Measurements from ENCODE around the gene C14orf119.

C14orf119 gene

DNA sequence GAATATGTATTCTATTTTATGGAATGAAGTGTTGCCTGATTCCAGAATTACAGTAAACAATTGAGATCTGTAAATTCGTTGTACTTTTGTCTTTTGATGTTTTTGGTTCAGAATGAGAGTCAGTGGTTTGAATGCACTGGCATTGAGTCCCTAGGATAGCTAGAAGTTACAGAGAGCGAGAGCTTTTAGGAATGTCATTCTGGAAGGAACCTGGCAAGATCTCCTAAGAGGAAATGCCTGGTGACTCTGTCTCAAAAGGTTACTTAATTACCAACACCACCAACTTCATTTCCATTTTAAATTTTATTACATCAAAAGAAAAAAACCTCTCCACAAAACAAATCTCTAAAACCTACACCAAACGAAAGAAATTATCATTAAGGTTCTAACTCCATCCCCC, 29.7 kb downstream of the C14orf119 start:
- DNase-seq (ENCODE audit: low read depth in 1 of 2, low spot score in 1 of 2): no peak

DNA sequence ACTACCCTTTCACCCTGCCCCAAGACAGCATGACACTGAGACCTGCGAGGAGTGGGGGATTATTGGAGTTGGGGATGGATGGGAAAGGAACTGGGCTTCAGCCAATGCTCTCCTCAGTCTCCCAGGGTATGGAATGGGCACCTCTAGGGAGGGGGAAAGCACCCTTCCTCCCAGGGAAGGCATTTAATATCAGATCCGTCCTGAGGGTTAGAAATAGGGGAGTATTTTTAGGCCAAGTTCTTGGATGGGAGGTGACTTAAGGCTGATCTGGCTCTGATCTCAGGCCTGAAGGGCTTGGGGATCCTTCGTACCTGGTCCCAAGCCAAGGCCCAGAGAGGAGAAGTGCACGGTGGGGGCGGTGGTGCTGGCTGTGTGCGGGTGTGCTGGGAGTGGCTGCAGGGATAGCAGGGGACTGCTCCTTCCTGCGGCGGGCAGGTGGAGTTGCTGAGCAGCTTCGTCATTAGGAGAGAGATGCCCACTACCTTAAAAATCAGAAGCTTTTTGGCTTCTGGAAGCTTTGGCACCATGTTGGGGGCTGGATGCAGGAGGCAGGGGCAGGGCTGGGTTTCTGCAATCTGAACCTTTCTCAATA, 30.7 kb downstream of the C14orf119 start:
- no peak for DNase-seq (ENCODE audit: low read depth in 1 of 2, low spot score in 1 of 2)

DNA sequence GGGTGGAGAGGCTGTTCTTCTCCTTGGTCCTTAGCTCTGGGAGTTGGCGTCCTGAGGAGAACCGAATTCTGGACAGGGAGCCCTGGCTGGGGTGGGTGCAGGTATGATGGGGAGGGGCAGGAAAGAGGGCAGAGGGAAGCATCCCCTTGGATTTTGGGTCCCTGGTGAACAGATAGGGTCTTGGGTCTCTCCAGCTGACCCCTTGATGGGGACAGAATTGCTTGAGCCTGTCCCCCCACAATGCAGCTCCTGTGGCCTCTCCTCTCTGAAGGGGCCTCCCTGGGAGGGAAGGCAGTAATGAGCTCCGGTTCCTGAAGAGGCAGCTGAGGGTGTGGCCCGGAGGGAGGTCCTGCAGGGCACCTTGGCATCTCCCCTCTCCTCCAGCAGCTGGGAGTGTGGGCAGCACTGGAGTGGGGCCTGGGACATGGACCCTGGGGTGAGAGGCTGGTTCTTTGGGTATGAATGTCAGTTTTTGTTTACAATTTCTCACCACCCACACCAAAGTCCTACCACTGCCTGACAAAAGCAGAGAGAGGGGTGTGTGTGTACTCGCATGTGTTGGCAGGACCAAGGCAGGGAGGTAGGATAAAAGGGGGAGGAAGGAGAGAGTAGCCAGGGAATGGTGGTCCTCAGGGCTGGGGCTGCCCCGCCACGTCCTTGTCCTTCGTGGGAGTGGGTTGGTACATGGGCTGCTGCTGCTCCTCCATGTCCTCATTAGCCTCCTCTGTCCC, 31.4 kb downstream of the C14orf119 start:
- no peak for DNase-seq (ENCODE audit: low read depth in 1 of 2, low spot score in 1 of 2)

DNA sequence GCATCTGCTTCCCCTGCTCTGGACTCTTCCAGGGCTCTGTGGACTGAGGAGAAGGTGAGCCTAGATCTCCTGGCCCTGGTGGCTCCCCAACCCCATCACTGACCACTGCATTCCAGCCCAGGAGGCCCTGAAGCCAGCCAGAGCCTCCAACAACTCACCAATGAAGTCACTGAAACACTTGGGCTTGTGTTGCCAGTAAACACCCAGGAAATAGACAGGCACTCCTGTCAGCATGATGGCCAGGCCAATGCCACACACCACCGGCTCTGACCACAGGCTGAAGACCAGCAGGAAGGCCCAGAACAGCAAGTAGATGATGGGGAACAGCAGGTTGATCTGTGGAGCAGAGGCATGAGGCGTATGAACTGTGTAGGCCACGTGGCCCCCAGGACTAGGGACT, 32.6 kb downstream of the C14orf119 start:
- DNase-seq (ENCODE audit: low read depth in 1 of 2, low spot score in 1 of 2): no peak

DNA sequence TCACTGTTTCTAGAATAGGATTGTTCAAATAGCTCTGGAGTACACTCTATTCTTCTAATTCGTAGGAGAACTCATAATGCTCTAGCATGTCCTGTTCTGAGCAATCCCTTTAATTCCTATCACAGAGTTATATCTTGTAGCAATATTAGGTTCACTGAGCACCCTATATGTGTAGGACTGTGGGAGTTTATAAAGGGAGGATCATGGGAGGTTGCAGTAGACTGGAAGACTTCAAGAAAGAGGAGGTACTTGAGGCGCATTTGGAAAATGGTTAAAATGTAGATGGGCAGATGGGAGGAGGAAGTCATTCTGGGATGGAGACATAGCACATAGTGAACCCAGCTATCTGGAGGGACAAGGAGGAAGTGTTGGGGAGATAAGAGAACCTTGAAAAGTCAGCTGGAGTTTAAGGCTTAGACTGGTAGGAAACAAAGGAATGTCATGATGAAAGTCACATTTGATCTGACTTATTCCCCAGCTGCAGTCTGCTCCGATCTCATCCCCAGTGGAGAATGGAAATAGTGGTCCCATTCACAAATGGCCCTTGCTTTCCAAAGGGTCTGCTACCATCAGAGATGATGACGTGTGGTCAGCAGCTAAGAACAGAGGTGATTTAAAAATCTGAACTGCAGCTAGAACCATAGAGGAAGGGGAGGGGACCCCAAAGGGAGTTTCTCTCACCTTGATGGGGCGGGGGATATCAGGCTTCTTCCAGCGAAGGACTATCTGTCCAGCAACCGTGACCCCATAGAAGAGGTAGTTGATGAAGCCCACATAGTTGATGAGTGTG, 33.9 kb downstream of the C14orf119 start:
- no peak for DNase-seq (ENCODE audit: low read depth in 1 of 2, low spot score in 1 of 2)

DNA sequence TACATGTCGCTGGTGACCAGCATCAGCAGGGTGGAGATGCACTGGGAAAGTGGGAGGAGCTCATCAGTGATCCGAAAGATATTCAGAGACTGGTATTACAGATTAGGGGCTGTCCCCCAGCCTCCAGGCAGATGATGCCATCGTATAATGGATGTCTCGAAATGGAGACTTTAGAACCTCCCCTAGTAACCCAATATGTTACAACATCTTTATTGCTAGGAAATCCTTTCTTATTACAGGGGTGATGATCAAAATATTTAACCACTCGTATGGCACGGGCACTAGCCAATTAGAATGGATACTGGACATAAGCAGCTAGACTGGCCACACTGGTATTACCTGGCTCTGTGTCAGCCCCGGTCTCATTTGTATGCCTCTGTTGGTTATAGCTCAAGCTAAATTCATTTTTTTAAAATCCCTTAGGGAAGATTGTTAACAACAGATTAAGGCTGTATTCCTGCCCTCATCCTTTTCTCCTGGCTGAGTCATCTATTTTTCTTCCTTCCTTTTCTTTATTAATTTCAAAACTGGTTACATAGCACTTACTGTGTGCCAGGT, 34.5 kb downstream of the C14orf119 start:
- DNase-seq (ENCODE audit: low read depth in 1 of 2, low spot score in 1 of 2): no peak

DNA sequence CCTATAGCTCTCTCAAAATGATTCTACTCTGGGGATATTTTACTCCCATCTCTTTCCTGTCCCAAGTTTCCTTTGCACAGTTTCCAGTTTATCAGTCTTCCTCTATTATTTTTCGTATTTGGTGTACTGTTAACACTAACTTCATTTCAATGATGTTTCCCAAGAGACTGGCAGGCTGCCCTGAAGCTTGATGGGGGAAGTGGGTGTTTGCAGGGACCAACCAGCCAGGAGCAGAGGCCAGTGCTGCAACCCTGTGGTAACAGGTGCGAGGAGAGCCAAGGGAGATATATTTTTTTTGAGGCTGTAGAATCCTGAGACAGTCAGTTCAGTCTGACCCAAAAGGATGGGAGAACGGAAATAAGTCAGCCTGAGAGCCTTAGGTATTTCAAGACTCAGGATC, 35.6 kb downstream of the C14orf119 start:
- DNase-seq (ENCODE audit: low read depth in 1 of 2, low spot score in 1 of 2): no peak

DNA sequence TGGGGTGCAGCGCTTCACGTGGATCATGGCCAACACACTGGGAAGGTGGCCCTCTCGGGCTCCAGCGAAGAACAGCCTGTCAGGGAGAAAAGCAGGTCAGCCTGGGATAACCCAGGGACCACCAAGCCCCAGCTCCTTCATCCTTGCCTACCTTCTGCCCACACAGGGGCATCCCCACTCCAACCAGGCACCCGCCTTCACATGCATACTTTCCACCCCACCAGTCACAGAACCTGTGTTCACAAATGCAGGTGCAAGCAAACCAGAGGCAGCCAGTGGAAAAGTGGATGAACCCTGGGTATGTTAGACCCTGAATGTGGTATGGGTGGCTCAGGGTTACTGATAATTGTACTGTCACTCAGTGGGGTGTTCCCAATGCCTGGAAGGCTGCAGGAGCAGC, 36.2 kb downstream of the C14orf119 start:
- DNase-seq (ENCODE audit: low read depth in 1 of 2, low spot score in 1 of 2): no peak

DNA sequence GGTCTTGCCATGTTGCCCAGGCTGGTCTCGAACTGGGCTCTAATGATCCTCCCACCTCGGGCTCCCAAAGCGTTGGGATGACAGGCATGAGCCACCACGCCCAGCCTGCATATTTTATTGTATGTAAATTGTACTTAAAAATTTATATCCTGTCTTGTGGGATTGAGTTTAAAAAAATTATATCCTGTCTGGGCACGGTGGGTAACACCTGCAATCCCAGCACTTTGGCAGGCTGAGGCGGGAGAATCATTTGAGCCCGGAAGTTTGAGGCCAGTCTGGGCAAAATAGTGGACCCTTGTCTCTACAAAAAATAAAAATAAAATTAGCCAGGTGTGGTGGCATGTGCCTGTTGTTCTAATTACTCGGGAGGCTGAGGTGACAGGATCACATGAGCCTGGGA, 37.7 kb downstream of the C14orf119 start:
- no peak for DNase-seq (ENCODE audit: low read depth in 1 of 2, low spot score in 1 of 2)

DNA sequence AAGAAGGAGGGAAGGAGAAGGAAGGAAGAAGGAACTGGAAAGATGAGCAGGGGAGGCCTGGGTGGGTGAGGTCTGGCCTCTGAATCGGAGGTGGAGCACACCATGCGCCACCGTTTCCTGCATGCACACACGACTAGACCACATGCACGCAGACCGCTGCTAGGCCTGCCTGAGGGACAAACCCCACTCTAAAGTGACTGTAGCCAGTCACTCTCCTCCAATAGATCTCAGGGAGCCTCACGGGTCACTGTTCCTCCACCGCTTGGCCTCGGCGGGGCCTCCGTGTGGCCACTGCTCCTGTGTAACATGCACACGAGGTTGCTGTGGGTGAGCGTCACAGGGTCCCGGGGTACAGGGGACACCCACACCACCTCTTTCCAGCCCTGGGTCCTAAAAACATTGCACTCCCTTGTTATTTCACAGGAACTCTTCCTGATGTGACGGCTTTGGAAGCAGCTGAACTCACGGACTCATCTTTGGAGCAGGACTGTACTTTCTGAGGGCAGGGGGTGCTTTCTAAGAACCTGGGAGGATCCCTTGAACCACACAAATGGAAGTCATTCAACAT, 41.3 kb downstream of the C14orf119 start:
- DNase-seq (ENCODE audit: low read depth in 1 of 2, low spot score in 1 of 2): no peak

DNA sequence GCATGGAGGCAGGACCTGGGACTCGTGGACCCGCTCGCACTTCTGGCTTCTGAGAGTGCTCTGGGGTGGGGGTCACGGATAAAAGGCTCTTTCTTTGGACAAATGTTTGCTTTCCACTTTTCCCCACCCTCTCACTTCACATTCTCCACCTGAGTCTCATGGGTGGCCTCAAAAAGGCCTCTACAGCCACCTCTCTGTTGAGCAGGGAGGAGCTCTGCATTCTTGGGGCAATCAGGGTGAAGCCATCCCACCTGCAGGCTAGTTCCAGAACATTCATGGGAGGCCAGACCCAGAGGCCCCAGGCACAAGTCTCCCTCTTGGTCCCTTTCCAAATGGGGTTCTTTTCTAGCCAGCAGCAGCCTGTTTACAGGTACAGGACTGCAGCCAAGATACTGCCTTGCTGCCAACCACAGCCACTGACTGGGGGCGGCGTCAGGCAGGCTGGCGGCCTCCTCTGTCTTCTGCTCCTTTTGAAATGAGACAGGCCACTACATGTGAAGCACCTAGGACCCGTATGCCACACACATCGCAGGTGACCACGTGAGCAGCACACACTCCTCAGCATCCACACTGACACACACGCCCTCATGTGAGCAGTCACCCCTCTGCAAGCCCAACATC, 42.0 kb downstream of the C14orf119 start:
- DNase-seq (ENCODE audit: low read depth in 1 of 2, low spot score in 1 of 2): no peak

DNA sequence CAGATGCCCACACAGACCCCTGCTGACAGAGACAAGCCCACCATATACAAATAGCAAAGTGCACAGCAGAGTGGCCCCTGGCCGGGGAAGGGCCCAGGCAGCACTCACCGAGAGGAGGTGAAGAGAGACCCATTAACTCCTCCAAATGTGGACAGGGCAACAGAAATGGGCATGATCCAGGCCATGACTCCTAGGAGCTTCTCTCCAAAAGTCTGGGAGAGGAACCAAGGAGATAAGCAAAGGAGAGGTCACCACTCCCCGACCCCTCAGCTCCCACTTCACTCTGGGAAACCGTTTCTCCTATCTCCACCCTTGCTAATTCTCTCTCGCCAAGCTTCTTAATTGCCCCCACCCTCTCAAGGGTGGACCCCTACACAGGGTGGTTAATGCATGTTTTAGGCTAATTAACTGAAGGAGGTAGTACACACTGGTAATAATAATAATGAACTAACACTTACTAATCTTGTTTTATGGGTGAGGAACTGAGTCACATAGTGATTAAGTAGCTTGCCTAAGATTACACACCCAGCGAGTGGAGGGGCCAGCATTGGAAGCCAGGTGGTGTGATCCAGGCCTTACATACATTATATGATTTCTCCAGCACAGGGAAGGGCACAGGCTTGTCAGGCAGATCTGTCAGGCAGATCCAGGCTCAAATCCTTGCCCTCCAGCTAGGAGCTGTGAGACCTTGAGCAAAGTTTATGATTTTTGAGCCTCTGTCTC, 42.7 kb downstream of the C14orf119 start:
- no peak for DNase-seq (ENCODE audit: low read depth in 1 of 2, low spot score in 1 of 2)

DNA sequence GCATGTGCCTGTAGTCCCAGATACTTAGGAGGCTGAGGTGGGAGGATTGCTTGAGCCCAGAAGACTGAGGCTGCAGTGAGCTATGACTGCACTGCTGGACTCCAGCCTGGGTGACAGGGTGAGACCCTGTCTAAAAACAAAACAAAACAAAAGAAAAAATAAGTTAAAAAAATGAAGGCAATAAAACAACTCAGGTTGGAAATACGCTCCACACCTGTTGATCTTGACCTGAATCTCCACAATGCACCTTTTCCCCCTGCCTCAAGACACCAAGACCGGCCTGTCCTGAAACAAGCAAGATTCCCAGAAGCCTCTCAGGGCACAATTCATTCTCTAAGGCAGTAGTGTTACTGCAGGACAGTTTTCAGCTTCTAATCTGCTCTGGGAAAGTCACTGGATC, 44.6 kb downstream of the C14orf119 start:
- DNase-seq (ENCODE audit: low read depth in 1 of 2, low spot score in 1 of 2): no peak

DNA sequence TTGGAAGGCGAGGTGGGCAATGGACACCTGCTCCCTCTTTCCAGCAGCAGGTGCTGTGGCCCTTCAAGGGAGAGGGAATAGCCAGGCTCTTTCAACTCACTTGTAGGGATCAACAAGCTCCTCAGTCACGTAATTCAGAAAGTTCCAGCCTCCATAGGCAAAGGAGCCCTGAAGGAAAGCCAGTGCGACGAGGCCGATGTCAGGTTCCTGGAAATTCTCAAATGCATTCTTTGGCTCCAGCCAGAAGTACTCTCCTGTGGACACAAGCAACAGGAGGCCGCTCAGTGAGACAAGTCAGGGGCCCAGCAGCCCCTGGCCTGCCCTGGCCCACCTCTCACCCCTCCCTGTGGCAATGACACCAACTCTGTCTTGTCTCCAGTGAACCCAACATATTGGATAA, 45.1 kb downstream of the C14orf119 start:
- no peak for DNase-seq (ENCODE audit: low read depth in 1 of 2, low spot score in 1 of 2)

DNA sequence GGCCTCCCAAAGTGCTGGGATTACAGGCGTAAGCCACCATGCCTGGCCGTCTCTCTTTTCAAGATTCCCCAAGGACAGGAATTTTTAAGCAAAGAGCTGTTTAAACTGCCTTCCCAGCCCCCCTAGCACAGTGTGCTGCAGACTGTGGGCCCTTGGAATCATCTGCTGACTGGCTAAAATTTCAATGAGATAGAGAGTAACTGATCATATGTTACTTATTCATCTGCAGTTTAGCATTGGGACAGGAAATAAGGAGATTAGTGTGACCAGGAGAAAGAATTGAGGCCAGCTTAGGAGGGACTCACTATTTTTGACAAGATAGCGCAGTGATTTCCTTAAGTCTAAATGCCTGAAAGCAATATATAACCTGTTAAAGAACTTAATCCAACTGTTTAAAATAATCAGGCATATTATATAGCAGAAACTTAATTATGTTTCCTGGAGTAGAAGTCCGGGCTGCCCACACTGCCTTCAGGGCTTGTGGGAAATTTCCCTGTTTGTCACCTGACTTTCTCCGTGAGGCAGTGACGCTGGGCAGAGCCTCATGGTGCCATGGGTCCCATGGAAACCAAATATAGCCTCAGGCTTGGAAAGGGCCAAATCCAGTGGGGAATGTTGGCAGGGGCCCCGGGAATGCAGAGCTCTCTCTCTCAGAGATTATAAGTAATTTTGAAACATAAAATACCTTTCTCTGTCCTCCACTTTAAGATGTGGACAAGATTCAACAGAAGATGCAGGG, 46.6 kb downstream of the C14orf119 start:
- no peak for DNase-seq (ENCODE audit: low read depth in 1 of 2, low spot score in 1 of 2)

DNA sequence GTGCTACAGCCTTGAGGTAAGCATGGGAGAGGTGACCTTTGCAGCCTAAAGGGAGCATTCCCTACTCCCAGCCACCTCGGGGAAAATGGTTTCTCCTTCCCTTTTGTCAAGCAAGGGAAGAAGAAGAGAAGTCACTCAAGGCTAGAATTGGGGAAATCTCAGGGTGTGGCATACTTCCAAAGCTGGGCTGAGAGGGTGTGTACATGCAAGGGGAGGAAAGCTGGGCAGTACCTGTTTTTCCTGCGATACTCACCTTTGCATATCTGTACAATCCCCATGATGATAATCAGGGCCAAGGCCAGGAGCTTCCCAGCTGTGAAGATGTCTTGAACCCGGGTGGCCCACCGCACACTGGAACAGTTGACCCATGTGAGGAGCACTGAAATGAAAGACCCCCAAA, 47.5 kb downstream of the C14orf119 start:
- no peak for DNase-seq (ENCODE audit: low read depth in 1 of 2, low spot score in 1 of 2)

DNA sequence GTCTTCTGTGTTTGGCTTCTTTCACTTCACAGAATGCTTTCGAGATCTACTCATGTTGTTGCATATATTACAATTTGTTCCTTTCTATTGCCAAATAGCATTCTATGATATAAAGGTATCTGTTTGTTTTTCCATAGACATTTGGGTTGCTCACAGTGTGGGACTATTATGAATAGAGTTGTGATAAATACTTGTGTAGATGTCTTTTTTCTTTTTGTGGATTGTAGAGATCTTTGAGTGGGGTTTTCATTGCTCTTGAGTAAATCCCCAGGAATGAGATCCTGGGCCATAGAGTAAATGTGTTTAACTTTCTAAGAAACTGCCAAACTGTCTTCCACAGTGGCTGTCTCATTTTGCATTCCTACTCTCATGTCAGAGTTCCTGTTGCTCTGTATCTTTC, 48.6 kb downstream of the C14orf119 start:
- no peak for DNase-seq (ENCODE audit: low read depth in 1 of 2, low spot score in 1 of 2)

DNA sequence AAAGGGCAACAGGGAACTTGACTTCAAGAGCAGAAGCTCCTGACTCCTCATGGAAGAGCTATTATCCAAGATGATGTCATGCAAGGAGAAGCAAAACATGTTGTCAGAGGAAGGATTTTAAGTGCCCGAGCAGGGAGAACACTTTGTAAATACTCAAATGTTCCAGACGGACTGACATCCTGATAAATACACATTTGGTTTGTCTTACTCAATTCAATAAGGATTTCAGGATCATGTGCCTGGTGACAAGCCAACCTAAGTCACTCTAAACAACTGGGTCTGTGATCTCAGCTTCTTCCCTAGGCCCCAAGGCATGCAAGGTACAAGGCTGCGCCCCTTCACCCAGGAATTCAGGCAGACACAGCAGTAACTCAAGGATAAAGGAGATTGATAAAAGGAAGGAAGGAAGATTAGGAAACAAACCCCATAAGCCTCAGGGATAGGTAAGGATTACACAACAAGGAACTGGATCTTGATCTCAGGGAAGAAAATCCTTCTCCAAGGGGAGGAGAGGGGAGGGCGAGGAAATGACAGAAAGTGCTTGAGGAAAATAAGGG, 50.6 kb downstream of the C14orf119 start:
- no peak for DNase-seq (ENCODE audit: low read depth in 1 of 2, low spot score in 1 of 2)

DNA sequence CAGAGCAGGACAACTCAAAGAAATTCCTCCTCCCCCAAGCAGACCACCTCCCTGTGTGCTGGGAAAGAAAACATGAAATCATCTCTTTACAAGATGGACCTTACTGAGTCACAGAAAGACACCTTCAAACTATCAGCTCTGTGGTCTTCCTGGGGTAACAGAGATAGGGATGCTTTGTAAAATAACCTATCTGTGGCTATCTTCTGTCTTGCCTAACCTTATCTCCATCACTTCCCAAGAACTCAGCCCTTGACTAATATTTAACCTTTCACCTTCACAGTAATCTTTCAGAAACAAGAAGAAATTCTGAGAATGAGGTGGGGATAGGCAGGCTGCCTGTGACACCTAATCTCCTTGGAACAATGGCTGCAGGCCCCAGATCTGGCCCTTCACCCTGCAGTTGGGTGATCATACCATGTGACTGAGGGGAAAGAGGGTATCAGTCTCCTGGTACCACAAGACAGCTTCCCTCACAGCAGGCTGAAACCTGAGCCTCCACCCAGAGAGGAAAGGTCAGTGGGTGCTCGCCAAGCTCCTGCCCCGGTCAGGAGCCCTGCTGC, 51.1 kb downstream of the C14orf119 start:
- no peak for DNase-seq (ENCODE audit: low read depth in 1 of 2, low spot score in 1 of 2)
